Measurements from ENCODE around the gene TTLL8. TPM values are rescaled to one million over a fixed set of nuclear protein-coding genes. Genes with fewer than 3 reads are reported as not detected.

Gene TTLL8
- total and polyA plus RNA-seq, 11 donors = not detected

DNA sequence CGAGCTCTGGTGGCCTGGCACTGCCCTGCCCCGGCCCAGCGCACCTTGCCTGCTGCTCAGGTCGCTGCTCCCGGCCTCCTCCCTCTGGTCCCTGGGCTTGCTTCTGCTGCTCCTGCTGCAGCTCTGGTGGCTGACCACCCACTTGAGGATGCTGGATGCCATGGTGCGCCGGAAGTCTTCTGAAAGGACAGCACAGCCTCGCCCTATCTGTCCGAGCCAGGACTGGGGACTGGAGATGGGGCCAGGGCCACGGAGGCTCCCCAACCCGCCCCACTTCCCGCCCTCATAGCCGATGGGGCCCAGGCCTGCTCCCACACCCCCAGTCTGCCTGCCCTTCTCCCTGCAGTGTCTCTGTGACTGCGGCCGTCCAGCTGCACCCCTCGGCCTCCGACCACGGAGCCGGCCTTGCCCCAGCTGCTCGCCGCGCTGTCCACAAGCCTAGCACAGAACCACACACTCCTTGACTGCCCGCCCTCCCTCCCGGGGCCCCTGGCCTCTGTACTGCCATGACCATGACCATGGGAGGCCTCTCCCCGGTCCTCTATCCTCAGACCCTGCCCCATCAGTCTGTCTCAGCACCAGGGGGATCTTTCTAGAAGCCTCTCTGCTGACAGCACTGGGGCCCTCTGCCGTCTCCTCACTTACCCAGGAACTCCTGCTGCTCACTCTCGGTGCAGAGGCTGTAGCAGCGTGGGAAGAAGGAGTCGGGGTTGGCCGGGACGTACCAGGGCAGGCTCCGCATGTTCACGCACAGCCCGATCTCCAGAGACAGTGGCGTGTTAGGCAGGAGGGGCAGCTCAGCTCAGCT is 12.7 kb downstream of the TTLL8 start:
- no peak for TF ChIP-seq POLR2A (IDR thresholded peaks at IDR 0.05)
- TF ChIP-seq, protein P1, sequence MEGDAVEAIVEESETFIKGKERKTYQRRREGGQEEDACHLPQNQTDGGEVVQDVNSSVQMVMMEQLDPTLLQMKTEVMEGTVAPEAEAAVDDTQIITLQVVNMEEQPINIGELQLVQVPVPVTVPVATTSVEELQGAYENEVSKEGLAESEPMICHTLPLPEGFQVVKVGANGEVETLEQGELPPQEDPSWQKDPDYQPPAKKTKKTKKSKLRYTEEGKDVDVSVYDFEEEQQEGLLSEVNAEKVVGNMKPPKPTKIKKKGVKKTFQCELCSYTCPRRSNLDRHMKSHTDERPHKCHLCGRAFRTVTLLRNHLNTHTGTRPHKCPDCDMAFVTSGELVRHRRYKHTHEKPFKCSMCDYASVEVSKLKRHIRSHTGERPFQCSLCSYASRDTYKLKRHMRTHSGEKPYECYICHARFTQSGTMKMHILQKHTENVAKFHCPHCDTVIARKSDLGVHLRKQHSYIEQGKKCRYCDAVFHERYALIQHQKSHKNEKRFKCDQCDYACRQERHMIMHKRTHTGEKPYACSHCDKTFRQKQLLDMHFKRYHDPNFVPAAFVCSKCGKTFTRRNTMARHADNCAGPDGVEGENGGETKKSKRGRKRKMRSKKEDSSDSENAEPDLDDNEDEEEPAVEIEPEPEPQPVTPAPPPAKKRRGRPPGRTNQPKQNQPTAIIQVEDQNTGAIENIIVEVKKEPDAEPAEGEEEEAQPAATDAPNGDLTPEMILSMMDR (IDR thresholded peaks at IDR 0.05) = no peak
- Histone ChIP-seq H3K36me3 (no peaks in the 10 kb centered on the region), H3K4me1 (no peaks in the 10 kb centered on the region), H3K4me3 (no peak overlapping the region), H3K27me3 (peaks cover 0 to 26% (median 3%) of the 10 kb centered on the region in 9 donors), H3K9me3 (no peaks in the 10 kb centered on the region), H3K27ac (no peak overlapping the region)
- 67 to 77% (median 75%) methylated on average over 20 to 35 of the region's 35 CpGs for WGBS, 4 donors
- ATAC-seq (no peak), DNase-seq (no peak)
- intact Hi-C loops (cut with DNase I) = no loop called here

DNA sequence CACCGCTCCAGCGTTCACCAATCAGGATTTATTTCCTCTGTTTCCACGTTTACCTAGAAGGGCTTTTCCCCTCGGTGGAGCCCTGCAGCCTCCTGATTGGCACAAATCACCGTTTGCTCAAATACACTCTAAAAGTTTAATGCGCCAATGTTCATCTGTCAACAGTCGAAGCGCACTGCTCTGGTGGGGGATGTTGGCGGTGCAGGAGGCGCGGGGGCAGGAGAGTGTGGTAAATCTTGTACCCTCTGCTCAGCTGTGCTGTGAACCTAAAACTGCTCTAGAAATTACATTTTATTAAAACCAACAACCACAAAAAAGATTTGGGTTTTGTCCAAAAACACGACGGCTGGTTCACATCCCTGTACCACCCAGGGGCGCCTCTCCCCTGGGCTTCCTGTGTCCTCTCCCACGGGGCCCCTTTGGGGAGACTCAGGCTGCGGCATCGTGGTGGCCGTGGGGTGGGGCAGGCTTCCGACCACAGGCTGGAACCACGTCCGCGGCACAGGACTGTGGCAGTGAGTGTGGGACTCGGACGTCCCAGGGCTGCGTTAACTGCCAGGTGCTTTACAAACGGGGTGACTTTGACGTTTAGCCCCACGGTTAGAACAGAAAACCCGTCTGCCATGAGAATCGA is 13.5 kb downstream of the TTLL8 start:
- DNase-seq (no peak), ATAC-seq (no peak)
- H3K27me3 ChIP-seq = peaks cover 0 to 26% (median 3%) of the 10 kb centered on the region in 9 donors

DNA sequence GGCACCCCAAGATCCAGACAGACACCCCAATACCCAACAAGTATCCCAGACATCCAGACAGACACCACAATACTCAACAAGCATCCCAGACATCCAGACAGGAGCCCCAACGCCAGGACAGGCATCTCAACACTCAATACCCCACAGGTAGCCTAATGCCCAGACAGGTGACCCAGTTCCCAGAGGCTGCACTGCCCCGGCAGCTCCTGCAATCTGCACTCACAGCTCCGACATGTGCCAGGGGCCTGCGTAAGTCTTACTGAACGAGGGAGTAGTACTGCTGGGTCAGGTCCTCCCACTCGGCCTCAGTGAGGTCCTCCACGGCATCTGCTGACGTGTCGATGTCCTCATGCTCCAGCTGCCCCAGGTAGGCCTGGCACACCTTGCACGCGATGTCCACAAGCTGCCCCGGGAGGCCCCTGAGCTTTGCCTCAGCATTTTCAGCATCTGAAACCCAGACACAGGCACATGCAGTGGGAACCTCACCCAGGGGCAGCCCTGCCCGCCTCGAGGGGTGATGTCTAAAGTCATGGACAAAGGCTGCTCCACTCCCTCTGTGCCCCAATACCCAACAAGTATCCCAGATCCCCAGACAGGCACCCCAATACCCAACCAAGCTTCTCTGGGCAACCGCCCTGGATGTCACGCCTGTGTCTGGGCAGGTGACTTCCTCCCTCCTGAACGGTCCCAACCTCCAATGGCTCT is 16.6 kb downstream of the TTLL8 start:
- WGBS, 4 donors = 76 to 79% (median 78%) methylated on average over 9 to 17 of the region's 17 CpGs
- ATAC-seq = no peak
- Histone ChIP-seq H3K4me1 (no peaks in the 10 kb centered on the region), H3K4me3 (no peak overlapping the region), H3K36me3 (no peaks in the 10 kb centered on the region), H3K9me3 (peaks cover 0 to 16% (median 3%) of the 10 kb centered on the region in 12 donors), H3K27ac (no peak overlapping the region), H3K27me3 (peaks cover 0 to 8% (median 0%) of the 10 kb centered on the region in 9 donors)
- TF ChIP-seq, protein P1 (IDR thresholded peaks at IDR 0.05) = no peak
- no peak for TF ChIP-seq POLR2A (IDR thresholded peaks at IDR 0.05)
- intact Hi-C loops (cut with DNase I) = no loop called here
- DNase-seq = no peak

More for the DNA sequence above, 13.5 kb downstream of the TTLL8 start:
- no peak for TF ChIP-seq POLR2A (IDR thresholded peaks at IDR 0.05)
- TF ChIP-seq, protein P1 (IDR thresholded peaks at IDR 0.05) = no peak
- Histone ChIP-seq H3K36me3 (no peaks in the 10 kb centered on the region), H3K9me3 (no peaks in the 10 kb centered on the region), H3K4me3 (no peak overlapping the region), H3K4me1 (no peaks in the 10 kb centered on the region), H3K27ac (no peak overlapping the region)
- intact Hi-C loops (cut with DNase I) = no loop called here
- 68 to 83% (median 76%) methylated on average over 26 to 30 of the region's 30 CpGs for WGBS, 4 donors

DNA sequence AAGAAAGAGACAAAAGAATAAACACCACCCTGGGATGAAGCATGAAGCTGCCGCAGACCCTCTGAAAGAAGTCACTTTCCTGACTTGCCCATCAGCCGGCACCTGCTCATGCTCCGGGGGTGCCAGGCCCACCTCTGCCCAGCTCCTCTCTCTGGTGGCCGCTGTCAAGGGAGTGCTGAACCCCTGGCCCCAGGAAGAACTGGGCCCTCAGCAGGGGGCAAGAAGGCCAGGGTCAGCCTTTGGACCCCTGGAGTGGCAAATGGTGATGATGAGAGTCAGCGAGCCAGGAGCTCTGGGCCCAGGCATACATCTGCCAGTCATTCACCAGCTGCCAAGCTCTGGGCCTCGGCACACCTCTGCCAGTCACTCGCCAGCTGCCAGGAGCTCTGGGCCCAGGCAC is 17.4 kb downstream of the TTLL8 start:
- no peak for TF ChIP-seq POLR2A (IDR thresholded peaks at IDR 0.05)
- TF ChIP-seq, protein P1 (IDR thresholded peaks at IDR 0.05) = no peak
- no peak for DNase-seq
- Histone ChIP-seq H3K4me1 (no peaks in the 10 kb centered on the region), H3K27ac (no peak overlapping the region), H3K4me3 (no peak overlapping the region), H3K9me3 (peaks cover 0 to 16% (median 3%) of the 10 kb centered on the region in 12 donors), H3K27me3 (peaks cover 0 to 3% (median 0%) of the 10 kb centered on the region in 9 donors), H3K36me3 (no peaks in the 10 kb centered on the region)
- intact Hi-C loops (cut with DNase I) = no loop called here
- no peak for ATAC-seq
- 83 to 94% (median 92%) methylated on average over 4 to 7 of the region's 7 CpGs for WGBS, 4 donors

All from heart left ventricle (tissue), 16 donors.